Body of pancreas (tissue), 4 donors: ENCODE data around the gene RAB11FIP4.
A peak's percentile ranks its signal among the peaks of the same experiment; 100 is the strongest.

Experiments used
- CTCF ChIP-seq, 7 experiments: fragments of 450-650 bp in 4 of 7; fragments of 200-600 bp in 3 of 7; sonication (generic) in 3 of 7; IDR thresholded peaks; one replicate each; pipeline ENCODE4 v1.5.1; 2016 to 2019; ENCODE audit warnings: antibody characterized with exemption in 7 of 7
- POLR2A ChIP-seq, 3 donors: fragments of 450-650 bp; IDR thresholded peaks; one replicate each; pipeline ENCODE4 v1.6.1; 2016; ENCODE audit warnings: antibody characterized with exemption in 3 of 3, mild to moderate bottlenecking in 2 of 3

GRCh38 chr17:31489295-31490018 is 98.0 kb downstream of the RAB11FIP4 start:
- TF ChIP-seq CTCF (IDR thresholded peaks at IDR 0.05) (peak in 1 of 7 experiments; percentile 1), POLR2A (IDR thresholded peaks at IDR 0.05) (peak; percentile 74 to 82 (median 80))
